NCI-H1930 (cell line): ENCODE results near the gene PALM3.
"Not testable (repeated sequence)": the region's sequence is repeated elsewhere in the genome, so short reads cannot be mapped to it uniquely, and the experiment has no call there.

ENCODE experiments used
- DNase-seq, 2 experiments: peaks; one replicate each; lab custom pipeline; 2025; lab: John Stamatoyannopoulos, UW

PALM3 gene

GRCh38 chr19:14059652-14060155 lies 2.2 kb downstream of the PALM3 start:
- DNase-seq = no peak

GRCh38 chr19:14059093-14059480 lies 2.8 kb downstream of the PALM3 start:
- peak in 1 of 2 experiments; percentile 44 for DNase-seq

DNA sequence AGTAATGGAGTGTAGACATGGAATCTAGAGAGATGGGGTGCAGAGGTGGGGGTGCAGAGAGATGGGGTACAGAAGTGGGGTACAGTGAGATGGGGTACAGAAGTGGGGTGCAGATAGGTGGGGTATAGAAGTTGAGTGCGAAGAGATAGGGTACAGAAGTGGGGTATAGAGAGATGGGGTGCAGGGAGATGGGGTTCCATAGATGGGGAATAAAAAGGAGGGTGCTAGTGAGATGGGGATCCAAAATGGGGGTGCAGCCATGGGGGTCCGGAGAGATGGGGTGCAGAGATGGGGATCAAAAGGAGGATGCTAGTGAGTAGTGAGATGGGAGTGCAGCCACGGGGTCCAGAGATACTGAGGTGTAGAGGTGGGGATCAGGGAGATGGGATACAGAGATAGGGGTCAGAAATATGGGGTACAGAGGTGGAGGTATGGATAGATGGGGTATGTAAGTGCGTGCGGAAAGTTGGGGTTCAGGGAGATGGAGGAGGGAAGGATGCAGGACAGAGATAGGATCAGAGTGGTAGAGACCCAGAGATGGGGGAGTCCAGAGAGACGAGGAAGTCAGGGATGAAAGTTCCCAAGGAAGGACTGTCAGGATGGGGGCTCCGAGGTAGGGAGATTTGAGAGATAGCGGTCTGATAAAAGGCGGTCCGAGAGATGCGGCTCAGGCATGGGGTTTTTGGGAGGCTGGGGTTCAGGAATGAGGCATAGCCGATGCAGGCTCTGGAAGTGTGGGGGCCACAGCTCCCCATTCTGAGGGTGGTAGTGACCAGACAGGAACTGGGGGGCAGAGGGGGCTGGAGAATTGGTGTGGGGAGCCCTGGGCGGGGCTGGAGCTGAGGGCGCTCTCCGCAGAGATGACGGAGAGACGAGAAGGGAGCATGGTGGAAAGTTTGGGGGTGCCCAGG lies 3.4 kb downstream of the PALM3 start:
- no peak for DNase-seq

DNA sequence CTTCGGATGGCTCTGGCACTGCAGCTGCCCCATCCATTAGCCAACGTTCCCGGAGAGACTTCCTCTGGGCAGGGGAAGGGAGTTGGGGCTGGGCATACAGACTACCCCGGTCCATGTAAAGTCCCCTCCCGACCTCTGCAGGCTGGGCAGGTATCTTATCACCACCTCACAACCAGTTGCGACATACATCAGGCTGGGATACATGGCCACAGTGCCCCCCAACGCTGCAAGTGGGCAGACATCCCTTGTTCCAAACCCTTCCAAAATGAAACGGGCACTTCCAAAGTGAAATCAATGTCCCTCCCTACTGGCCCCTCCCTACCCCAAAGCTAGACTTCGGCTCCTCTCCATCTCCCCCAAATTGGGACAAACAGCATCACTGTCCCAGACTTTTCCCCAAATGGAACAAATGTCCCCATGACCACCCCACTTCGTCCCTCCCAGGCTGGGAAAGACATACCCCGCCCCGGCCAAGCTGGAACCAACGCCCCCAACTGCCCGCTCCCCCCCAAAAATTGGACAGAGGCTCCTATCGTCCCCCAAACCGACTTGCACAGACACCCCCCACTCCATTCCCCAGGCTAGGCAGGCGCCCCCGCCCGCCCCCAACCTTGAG lies 5.0 kb downstream of the PALM3 start:
- no peak for DNase-seq

- DNase-seq = no peak
These were observed 5.7 kb downstream of the PALM3 start for GRCh38 chr19:14056069-14056666.

GRCh38 chr19:14055396-14055795 lies 6.5 kb downstream of the PALM3 start:
- DNase-seq = no peak

DNA sequence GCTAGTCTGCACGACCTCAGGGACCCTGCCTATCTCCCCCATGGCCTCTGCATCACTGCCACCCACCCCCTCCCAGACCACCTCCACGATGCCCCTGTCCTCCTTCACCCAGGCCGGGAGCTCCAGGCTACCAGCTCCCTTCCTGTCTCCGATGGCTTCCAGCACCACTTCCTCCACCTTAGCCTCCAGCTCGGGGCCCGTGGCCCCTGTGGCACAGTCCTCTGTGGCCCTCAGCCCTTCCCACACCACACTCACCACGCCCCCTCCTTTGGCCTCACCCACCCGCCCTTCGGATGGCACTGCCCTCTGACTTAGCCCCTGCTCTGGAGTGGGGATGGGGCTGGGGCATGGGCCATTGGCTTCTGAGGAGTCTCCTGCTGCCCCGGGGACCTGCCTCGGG lies 7.2 kb downstream of the PALM3 start:
- DNase-seq = no peak

GRCh38 chr19:14054099-14054498 lies 7.8 kb downstream of the PALM3 start:
- no peak for DNase-seq

- DNase-seq = no peak
These were observed 8.4 kb downstream of the PALM3 start for GRCh38 chr19:14053500-14053899.

DNA sequence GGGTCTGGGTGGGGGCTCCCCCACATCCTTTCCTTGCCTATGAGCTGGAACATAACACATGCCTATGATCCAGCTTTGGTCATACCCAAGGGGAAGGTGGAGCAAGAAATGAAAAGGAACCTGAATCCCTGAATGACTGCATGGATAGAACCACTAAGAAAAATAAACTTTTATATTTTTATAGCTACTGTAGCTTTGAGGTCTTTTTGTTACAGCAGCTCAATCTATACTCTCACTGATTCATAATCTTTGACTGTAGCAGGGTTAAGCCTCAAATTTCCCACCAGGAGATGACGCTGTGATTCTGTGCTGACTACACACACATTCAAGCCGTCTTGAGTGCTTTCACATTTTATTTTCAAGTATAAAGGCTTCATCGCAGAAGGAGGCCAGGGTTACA lies 8.8 kb downstream of the PALM3 start:
- no peak for DNase-seq

GRCh38 chr19:14052470-14052869 lies 9.4 kb downstream of the PALM3 start:
- DNase-seq = no peak

DNA sequence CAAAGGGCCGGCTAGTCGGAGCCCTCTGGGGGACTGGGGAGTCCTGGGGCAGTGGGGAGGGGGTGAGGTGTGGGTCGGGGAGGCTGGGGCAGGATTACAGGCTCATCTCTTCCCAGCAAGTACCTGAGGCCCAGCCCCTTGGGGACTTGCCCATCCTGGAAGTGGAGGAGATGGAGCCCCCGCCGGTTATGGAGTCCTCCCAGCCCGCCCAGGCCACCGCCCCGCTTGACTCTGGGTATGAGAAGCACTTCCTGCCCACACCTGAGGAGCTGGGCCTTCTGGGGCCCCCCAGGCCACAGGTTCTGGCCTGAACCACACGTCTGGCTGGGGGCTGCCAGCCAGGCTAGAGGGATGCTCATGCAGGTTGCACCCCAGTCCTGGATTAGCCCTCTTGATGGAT lies 9.9 kb downstream of the PALM3 start:
- DNase-seq = no peak

- not testable (repeated sequence) for DNase-seq
These were observed 10.9 kb downstream of the PALM3 start for GRCh38 chr19:14050961-14051360.

- DNase-seq = no peak
These were observed 11.4 kb downstream of the PALM3 start for GRCh38 chr19:14050512-14050911.

DNA sequence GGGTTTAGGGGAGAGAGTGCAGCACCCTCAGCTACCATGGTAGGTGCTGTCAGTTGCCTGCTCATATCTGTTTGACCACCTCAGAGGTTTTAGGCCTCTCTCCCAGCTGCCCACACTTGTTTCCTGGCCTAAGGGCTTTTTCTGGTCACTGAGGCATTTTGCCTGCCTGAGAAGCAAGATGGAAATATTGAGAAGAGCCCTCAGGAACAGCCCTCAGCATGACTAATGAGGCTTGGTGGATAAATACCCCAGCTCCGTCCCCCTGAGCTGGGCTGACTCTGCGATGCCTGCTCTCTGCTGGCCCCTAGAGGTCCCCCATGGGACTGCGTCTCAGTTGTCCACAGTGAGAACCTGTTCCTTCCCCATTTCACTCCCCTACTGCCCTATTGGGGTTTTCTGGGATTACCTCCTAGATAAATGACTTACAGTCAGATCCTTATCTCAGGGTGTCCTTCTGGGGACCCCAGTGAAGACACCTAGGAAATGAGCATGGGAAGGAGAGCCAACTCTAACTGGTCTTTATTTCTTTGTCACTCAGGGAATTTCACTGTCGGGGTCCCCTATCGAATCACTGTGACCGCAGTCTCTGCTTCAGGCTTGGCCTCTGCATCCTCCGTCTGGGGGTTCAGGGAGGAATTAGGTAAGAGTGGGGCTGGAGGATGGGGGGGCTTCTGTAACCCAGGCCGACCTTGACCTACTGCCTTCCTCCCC lies 13.3 kb downstream of the PALM3 start:
- DNase-seq = peak in 1 of 2 experiments; percentile 13

- DNase-seq = not testable (repeated sequence)
These were observed 14.0 kb downstream of the PALM3 start for GRCh38 chr19:14047866-14048265.

DNA sequence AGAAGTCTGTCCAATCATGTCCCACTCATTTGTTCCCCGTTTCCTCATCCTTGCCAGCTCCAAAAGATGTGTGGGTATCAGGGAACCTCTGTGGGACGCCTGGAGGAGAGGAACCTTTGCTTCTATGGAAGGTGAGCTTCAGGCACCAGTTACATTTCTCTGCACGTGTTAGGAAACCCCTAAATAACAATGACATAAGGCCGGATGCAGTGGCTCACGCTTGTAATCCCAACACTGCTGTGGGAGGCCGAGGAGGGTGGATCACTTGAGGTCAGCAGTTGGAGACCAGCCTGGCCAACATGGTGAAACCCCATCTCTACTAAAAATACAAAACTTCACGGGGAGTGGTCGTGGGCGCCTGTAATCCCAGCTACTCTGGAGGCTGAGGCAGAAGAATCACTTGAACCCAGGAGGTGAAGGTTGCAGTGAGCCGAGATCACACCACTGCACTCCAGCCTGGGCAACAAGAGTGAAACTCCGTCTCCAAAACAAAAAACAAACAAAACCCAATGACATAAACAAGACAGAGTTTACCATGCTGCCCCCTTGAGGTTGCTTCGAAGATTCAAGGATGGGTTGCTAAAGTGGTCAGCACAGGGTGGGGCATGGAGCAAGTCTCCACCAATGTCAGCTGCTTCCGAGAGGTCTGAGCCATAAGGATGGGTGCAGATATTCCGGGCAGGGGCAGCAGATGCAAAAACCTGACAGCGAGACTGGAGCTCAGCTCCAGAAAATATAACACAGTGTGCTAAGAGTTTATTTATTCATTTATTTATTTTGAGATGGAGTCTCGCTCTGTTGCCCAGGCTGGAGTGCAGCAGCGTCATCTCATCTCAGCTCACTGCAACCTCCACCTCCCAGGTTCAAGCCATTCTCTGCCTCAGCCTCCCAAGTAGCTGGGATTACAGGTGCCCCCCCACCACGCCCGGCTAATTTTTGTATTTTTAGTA lies 18.9 kb downstream of the PALM3 start:
- not testable (repeated sequence) for DNase-seq

- DNase-seq = no peak
These were observed 22.7 kb downstream of the PALM3 start for GRCh38 chr19:14039181-14039580.

DNA sequence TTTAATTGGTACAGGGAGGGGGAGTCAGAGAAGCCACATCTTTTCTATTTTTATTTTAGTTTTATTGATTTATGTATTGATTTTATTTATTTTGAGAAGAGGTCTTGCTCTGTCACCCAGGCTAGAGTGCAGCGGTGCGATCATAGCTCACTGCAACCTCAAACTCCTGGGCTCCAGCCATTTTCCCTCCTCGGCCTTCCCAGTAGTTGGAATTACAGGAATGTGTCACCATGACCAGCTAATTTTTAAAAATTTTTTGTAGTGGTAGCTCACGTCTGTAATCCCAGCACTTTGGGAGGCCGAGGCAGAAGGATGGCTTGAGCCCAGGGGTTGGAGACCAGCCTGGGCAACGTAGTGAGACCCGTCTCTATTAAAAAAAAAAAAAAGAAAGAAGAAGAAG lies 26.2 kb downstream of the PALM3 start:
- DNase-seq = no peak

DNA sequence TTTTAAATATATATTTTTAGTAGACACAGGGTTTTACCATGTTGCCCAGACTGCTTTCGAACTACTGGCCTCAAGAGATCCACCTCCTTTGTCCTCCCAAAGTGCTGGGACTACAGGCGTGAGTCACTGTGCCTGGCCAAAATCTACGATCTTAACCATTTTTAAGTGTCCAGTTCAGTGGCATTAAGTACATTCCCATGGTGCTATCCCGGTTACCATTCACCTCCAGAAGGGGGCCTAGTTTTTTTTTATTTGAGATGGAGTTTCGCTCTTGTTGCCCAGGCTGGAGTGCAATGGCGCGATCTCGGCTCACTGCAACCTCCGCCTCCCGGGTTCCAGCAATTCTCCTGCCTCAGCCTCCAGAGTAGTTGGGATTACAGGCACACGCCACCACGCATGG lies 26.7 kb downstream of the PALM3 start:
- DNase-seq = not testable (repeated sequence)

- no peak for DNase-seq
These were observed 27.9 kb downstream of the PALM3 start for GRCh38 chr19:14033946-14034345.
